Measurements from ENCODE around the gene TNS3. TPM values are rescaled to one million over a fixed set of nuclear protein-coding genes. Genes with fewer than 3 reads are reported as not detected.

TNS3 gene
- total RNA-seq, 1 donor from 2014 or later, result 168 TPM

GRCh38 chr7:47255441-47255840, 326.5 kb downstream of the TNS3 start:
- TF ChIP-seq, protein P1, sequence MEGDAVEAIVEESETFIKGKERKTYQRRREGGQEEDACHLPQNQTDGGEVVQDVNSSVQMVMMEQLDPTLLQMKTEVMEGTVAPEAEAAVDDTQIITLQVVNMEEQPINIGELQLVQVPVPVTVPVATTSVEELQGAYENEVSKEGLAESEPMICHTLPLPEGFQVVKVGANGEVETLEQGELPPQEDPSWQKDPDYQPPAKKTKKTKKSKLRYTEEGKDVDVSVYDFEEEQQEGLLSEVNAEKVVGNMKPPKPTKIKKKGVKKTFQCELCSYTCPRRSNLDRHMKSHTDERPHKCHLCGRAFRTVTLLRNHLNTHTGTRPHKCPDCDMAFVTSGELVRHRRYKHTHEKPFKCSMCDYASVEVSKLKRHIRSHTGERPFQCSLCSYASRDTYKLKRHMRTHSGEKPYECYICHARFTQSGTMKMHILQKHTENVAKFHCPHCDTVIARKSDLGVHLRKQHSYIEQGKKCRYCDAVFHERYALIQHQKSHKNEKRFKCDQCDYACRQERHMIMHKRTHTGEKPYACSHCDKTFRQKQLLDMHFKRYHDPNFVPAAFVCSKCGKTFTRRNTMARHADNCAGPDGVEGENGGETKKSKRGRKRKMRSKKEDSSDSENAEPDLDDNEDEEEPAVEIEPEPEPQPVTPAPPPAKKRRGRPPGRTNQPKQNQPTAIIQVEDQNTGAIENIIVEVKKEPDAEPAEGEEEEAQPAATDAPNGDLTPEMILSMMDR (IDR thresholded peaks at IDR 0.05), result no peak
- no peak for ATAC-seq
- no peak for DNase-seq

GRCh38 chr7:47255007-47255406, 326.9 kb downstream of the TNS3 start:
- DNase-seq, result no peak
- Histone ChIP-seq H3K27me3 (no peaks in the 10 kb centered on the region), H3K9me3 (no peaks in the 10 kb centered on the region), H3K27ac (no peak overlapping the region), H3K4me1 (peaks cover 18% of the 10 kb centered on the region), H3K36me3 (no peaks in the 10 kb centered on the region), H3K4me3 (no peak overlapping the region)
- intact Hi-C loops (cut with DNase I), result no loop called here
- ATAC-seq, result no peak
- TF ChIP-seq, protein P1 (IDR thresholded peaks at IDR 0.05), result no peak

More at GRCh38 chr7:47255441-47255840, 326.5 kb downstream of the TNS3 start:
- Histone ChIP-seq H3K9me3 (no peaks in the 10 kb centered on the region), H3K4me1 (peaks cover 18% of the 10 kb centered on the region), H3K27me3 (no peaks in the 10 kb centered on the region), H3K36me3 (no peaks in the 10 kb centered on the region), H3K27ac (no peak overlapping the region), H3K4me3 (no peak overlapping the region)
- intact Hi-C loops (cut with DNase I), result no loop called here

GRCh38 chr7:47254081-47254977, 327.6 kb downstream of the TNS3 start:
- Histone ChIP-seq H3K27me3 (no peaks in the 10 kb centered on the region), H3K27ac (peak overlapping the region; percentile 87), H3K4me1 (peaks cover 18% of the 10 kb centered on the region), H3K9me3 (no peaks in the 10 kb centered on the region), H3K36me3 (no peaks in the 10 kb centered on the region), H3K4me3 (peak overlapping the region; percentile 53)
- TF ChIP-seq, protein P1 (IDR thresholded peaks at IDR 0.05), result peak; percentile 87
- ATAC-seq (peak; percentile 98), DNase-seq (peak; percentile 92)
- intact Hi-C loops (cut with DNase I), result no loop called here

DNA sequence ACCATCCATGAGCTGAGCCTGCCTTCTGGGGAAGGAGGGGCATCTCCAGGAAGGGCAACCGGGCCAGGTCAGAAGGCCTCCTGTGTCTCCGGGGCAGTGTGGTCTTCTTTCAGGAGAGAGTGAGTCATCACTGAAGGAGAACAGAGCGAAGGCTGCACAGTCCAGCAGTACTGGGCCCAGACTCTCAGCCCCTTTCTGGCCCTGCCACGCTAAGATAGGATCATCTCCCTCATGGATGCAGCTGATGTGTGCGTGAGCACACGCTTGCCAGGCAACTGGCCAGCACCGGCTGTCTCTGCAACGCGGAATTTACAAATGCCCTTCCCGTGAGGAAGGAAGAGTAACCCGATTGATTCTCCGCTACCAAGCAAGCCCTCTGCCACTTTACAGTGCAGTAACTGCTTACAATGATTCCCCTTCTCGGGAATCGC, 328.2 kb downstream of the TNS3 start:
- Histone ChIP-seq H3K9me3 (no peaks in the 10 kb centered on the region), H3K4me3 (peak overlapping the region; percentile 53), H3K36me3 (no peaks in the 10 kb centered on the region), H3K4me1 (peaks cover 18% of the 10 kb centered on the region), H3K27ac (peak overlapping the region; percentile 87), H3K27me3 (no peaks in the 10 kb centered on the region)
- TF ChIP-seq, protein P1 (IDR thresholded peaks at IDR 0.05), result no peak
- ATAC-seq (peak; percentile 63), DNase-seq (no peak)
- intact Hi-C loops (cut with DNase I), result no loop called here

- Histone ChIP-seq H3K9me3 (no peaks in the 10 kb centered on the region), H3K27me3 (no peaks in the 10 kb centered on the region), H3K36me3 (no peaks in the 10 kb centered on the region), H3K27ac (no peak overlapping the region), H3K4me1 (peaks cover 18% of the 10 kb centered on the region), H3K4me3 (no peak overlapping the region)
- TF ChIP-seq, protein P1 (IDR thresholded peaks at IDR 0.05), result no peak
- no peak for ATAC-seq
- no peak for DNase-seq
- intact Hi-C loops (cut with DNase I), result no loop called here
These were observed 329.2 kb downstream of the TNS3 start for GRCh38 chr7:47252675-47253074.
